Activated CD4-positive, alpha-beta T cell treated with anti-CD3 and anti-CD28 coated beads, Interleukin-2, Interleukin-6, amounts not matched to agents 100 ng/mL and 50 ng/mL, durations not matched to agents 16 hours and 8 hours (primary cell): ENCODE data around the gene STRAP.

ENCODE experiments used
- DNase-seq: peaks from one replicate; pipeline ENCODE4 v3.0.0-alpha.2; 2020

The STRAP gene

GRCh38 chr12:15882118-15882971 is at the start of gene STRAP:
STRAP (plus strand) TSS chr12:15882387; CDS start chr12:15882708, 321 bp downstream.
- DNase-seq, result peak; percentile 96

- no peak for DNase-seq
Observed at GRCh38 chr12:15834575-15834974, 47.6 kb upstream of the STRAP start.

- DNase-seq, result no peak
Observed at GRCh38 chr12:15837141-15837790, 44.9 kb upstream of the STRAP start.

GRCh38 chr12:15839041-15839440 is 43.1 kb upstream of the STRAP start:
- DNase-seq, result no peak

GRCh38 chr12:15839682-15840081 is 42.5 kb upstream of the STRAP start:
- no peak for DNase-seq

GRCh38 chr12:15842108-15842507 is 40.1 kb upstream of the STRAP start:
- DNase-seq, result no peak

GRCh38 chr12:15846887-15847286 is 35.3 kb upstream of the STRAP start:
- no peak for DNase-seq

GRCh38 chr12:15848606-15849005 is 33.6 kb upstream of the STRAP start:
- DNase-seq, result no peak

GRCh38 chr12:15851045-15851620 is 31.1 kb upstream of the STRAP start:
- DNase-seq, result no peak

GRCh38 chr12:15851919-15852318 is 30.3 kb upstream of the STRAP start:
- DNase-seq, result no peak

- no peak for DNase-seq
Observed at GRCh38 chr12:15852383-15852782, 29.8 kb upstream of the STRAP start.

GRCh38 chr12:15853877-15854276 is 28.3 kb upstream of the STRAP start:
- DNase-seq, result no peak

GRCh38 chr12:15854916-15855315 is 27.3 kb upstream of the STRAP start:
- DNase-seq, result no peak

- no peak for DNase-seq
Observed at GRCh38 chr12:15855646-15856045, 26.5 kb upstream of the STRAP start.

GRCh38 chr12:15856097-15856982 is 25.8 kb upstream of the STRAP start:
- peak; percentile 65 for DNase-seq

- DNase-seq, result no peak
Observed at GRCh38 chr12:15858353-15858752, 23.8 kb upstream of the STRAP start.

- DNase-seq, result no peak
Observed at GRCh38 chr12:15859116-15859515, 23.1 kb upstream of the STRAP start.

- no peak for DNase-seq
Observed at GRCh38 chr12:15861404-15861803, 20.8 kb upstream of the STRAP start.

- no peak for DNase-seq
Observed at GRCh38 chr12:15862840-15863239, 19.3 kb upstream of the STRAP start.

GRCh38 chr12:15863372-15863771 is 18.8 kb upstream of the STRAP start:
- no peak for DNase-seq

GRCh38 chr12:15863984-15864383 is 18.2 kb upstream of the STRAP start:
- DNase-seq, result no peak

GRCh38 chr12:15868186-15868585 is 14.0 kb upstream of the STRAP start:
- no peak for DNase-seq

- DNase-seq, result no peak
Observed at GRCh38 chr12:15873556-15873955, 8.6 kb upstream of the STRAP start.
